NB4 (cell line): ENCODE results near the gene HS6ST1.

ENCODE experiments used
- CTCF ChIP-seq: IDR thresholded peaks from one replicate; pipeline ENCODE4 v1.5.1; 2012; ENCODE audit warnings: low read depth, low read length
- MYC ChIP-seq: IDR thresholded peaks from 2 replicates; pipeline ENCODE4 v1.6.1; 2011; ENCODE audit warnings: low read depth, low read length
- POLR2A ChIP-seq: IDR thresholded peaks from 2 replicates; pipeline ENCODE4 v1.6.1; 2011; ENCODE audit warnings: mild to moderate bottlenecking; ENCODE audit not compliant: insufficient read length; ENCODE audit errors: extremely low read depth
- TF ChIP-seq, protein P1 (sequence below): IDR thresholded peaks from 2 replicates; pipeline ENCODE4 v1.6.1; 2011; ENCODE audit warnings: low read depth, low read length

GRCh38 chr2:128245813-128246212 is 72.9 kb downstream of the HS6ST1 start:
- TF ChIP-seq CTCF (no peak), MYC (no peak), POLR2A (no peak)
- TF ChIP-seq, protein P1, sequence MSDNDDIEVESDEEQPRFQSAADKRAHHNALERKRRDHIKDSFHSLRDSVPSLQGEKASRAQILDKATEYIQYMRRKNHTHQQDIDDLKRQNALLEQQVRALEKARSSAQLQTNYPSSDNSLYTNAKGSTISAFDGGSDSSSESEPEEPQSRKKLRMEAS, result no peak
